HepG2 (cell line): ENCODE measurements around the gene CAMK2G. TPM values are rescaled to one million over a fixed set of nuclear protein-coding genes. Genes with fewer than 3 reads are reported as not detected.
A peak's percentile ranks its signal among the peaks of the same experiment; 100 is the strongest.

Source experiments
- HOMEZ ChIP-seq: IDR thresholded peaks from 2 replicates; pipeline ENCODE4 v1.6.1; 2016; ENCODE audit warnings: low read depth
- MAZ ChIP-seq, 2 experiments: sonication (generic) in 1 of 2; formaldehyde crosslinking in 1 of 2; IDR thresholded peaks; 2 replicates each; pipeline versions ENCODE4 v1.5.0 to v1.6.1; 2012 to 2020; ENCODE audit warnings: low read depth in 2 of 2, mild to moderate bottlenecking in 2 of 2, borderline replicate concordance in 1 of 2, improper control_type of control experiment in 1 of 2, low read length in 1 of 2, missing genetic modification reagents in 1 of 2, moderate library complexity in 1 of 2
- MED13 ChIP-seq: sonication (generic); formaldehyde crosslinking; IDR thresholded peaks from 2 replicates; pipeline ENCODE4 v1.5.0; 2020; ENCODE audit warnings: missing genetic modification reagents
- PAXIP1 ChIP-seq: sonication (generic); formaldehyde crosslinking; conservative IDR thresholded peaks from 2 replicates; pipeline ENCODE4 v1.4.0; 2020; ENCODE audit warnings: mild to moderate bottlenecking, missing genetic modification reagents, moderate library complexity
- RERE ChIP-seq: IDR thresholded peaks from 2 replicates; pipeline ENCODE4 v1.6.1; 2016; ENCODE audit warnings: low read depth, missing genetic modification reagents, missing compliant biosample characterization
- SKIL ChIP-seq: sonication (generic); formaldehyde crosslinking; IDR thresholded peaks from 2 replicates; pipeline ENCODE4 v1.8.0; 2022; ENCODE audit warnings: missing genetic modification reagents, mild to moderate bottlenecking, moderate library complexity, borderline replicate concordance
- ZBTB39 ChIP-seq: sonication (generic); formaldehyde crosslinking; IDR thresholded peaks from 2 replicates; pipeline ENCODE4 v1.5.0; 2020; ENCODE audit warnings: missing genetic modification reagents
- ZFX ChIP-seq: sonication (generic); formaldehyde crosslinking; IDR thresholded peaks from 2 replicates; pipeline ENCODE4 v1.4.0; 2020; ENCODE audit warnings: mild to moderate bottlenecking, low read depth, missing genetic modification reagents, moderate library complexity
- ZNF251 ChIP-seq: sonication (generic); formaldehyde crosslinking; IDR thresholded peaks from 2 replicates; pipeline ENCODE4 v1.9.0; 2021; ENCODE audit warnings: mild to moderate bottlenecking, missing genetic modification reagents
- polyA plus RNA-seq, 8 experiments: library from polyadenylated mRNA; depleted of rRNA in 3 of 8; stranded (reverse) in 7 of 8; unstranded in 1 of 8; fragments of >200 nt; fragmentation: Illumina TruSeq in 4 of 8; extraction: Trizol in 4 of 8; gene quantifications; 2 replicates each; pipeline versions ENCODE4 v1.2.1 to v1.2.3, GENCODE V29; 2011 to 2016; ENCODE audit warnings: low read depth in 4 of 8, missing spikeins in 1 of 8, mixed read lengths in 1 of 8; ENCODE audit not compliant: insufficient read depth in 1 of 8
- total RNA-seq, 5 experiments: library from RNA; depleted of rRNA; stranded (reverse); fragments of >200 nt; fragmentation: Illumina TruSeq; extraction: Trizol; gene quantifications; 2 replicates each; pipeline ENCODE4 v1.2.3, GENCODE V29; 2016; ENCODE audit warnings: low read depth in 1 of 5

The CAMK2G gene
- total and polyA plus RNA-seq, 2 of the 13 experiments (the other 11 are each of a cell fraction or from before 2014, with no cell fraction given), result 15.9 to 18.8 TPM

GRCh38 chr10:73840403-73841060 lies 33.8 kb downstream of the CAMK2G start (continued):
- TF ChIP-seq RERE (CRISPR knock-in tag) (0 out of 2 replicates have a peak, but pooled peaks have one; percentile 19), ZBTB39 (CRISPR knock-in tag) (no peak), HOMEZ (peak; percentile 87; the same call in 1 of the 2 replicates), MED13 (CRISPR knock-in tag) (peak; percentile 64; the same call in 1 of the 2 replicates), SKIL (peak; percentile 63; the same call in 1 of the 2 replicates), ZNF251 (no peak), MAZ (IDR thresholded peaks at IDR 0.05; ENCODE audit: borderline replicate concordance, low read depth, low read length) (no peak), MAZ (CRISPR knock-in tag; IDR thresholded peaks at IDR 0.05; ENCODE audit: low read depth) (peak; percentile 62; the same call in 1 of the 2 replicates), PAXIP1 (CRISPR knock-in tag) (peak; percentile 98), ZFX (CRISPR knock-in tag) (peak; percentile 89)
